ENCODE measurements around the gene SPAG9.
"Not testable (repeated sequence)": the region's sequence is repeated elsewhere in the genome, so short reads cannot be mapped to it uniquely, and the experiment has no call there.

Gene SPAG9

DNA sequence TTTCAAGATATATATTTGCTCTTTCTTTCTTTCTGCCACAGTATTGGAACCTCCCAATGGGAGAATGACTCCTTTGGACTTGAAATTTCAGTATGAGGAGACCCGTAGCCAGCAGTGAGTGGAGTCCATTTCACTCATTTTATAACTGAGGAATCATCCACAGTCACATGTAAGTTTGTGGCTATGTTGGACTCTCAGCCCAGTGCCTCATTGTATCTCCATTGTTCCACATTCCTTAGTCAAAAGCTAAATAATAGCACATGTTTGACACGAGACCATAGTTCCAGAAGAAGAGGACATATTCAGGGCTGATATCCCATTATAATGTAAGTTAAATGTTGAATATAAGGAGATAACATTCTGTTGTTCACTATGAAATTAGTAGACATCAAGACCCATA is 12.7 kb upstream of the SPAG9 start:
- DNase-seq (ENCODE audit: extremely low read depth, low read depth), result no peak
- TF ChIP-seq, protein P1, sequence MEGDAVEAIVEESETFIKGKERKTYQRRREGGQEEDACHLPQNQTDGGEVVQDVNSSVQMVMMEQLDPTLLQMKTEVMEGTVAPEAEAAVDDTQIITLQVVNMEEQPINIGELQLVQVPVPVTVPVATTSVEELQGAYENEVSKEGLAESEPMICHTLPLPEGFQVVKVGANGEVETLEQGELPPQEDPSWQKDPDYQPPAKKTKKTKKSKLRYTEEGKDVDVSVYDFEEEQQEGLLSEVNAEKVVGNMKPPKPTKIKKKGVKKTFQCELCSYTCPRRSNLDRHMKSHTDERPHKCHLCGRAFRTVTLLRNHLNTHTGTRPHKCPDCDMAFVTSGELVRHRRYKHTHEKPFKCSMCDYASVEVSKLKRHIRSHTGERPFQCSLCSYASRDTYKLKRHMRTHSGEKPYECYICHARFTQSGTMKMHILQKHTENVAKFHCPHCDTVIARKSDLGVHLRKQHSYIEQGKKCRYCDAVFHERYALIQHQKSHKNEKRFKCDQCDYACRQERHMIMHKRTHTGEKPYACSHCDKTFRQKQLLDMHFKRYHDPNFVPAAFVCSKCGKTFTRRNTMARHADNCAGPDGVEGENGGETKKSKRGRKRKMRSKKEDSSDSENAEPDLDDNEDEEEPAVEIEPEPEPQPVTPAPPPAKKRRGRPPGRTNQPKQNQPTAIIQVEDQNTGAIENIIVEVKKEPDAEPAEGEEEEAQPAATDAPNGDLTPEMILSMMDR (IDR thresholded peaks at IDR 0.05; ENCODE audit: low read depth, low read length, missing control alignments), result no peak
- no peak overlapping the region for H3K4me3 ChIP-seq (replicated peaks; ENCODE audit: low read depth, low read length)

DNA sequence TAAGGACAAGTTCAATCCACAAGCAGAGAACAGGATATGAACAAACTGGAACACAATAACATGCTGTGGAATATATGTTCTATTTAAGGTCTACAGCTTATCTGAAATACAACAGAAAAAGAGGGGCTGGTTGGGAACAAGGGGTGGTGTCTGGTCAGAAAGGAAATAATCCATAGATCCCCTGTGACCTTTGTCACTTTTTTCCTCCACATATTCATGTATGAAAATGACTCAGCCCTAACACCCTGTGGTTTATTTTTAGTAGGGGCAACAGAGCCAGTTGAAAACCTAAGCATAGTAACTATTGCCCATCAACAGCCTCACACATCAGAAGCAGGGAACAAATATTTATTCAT is 12.3 kb upstream of the SPAG9 start:
- TF ChIP-seq, protein P1 (IDR thresholded peaks at IDR 0.05; ENCODE audit: low read depth, low read length, missing control alignments), result no peak
- DNase-seq (ENCODE audit: extremely low read depth, low read depth), result no peak
- H3K4me3 ChIP-seq (replicated peaks; ENCODE audit: low read depth, low read length), result no peak overlapping the region

DNA sequence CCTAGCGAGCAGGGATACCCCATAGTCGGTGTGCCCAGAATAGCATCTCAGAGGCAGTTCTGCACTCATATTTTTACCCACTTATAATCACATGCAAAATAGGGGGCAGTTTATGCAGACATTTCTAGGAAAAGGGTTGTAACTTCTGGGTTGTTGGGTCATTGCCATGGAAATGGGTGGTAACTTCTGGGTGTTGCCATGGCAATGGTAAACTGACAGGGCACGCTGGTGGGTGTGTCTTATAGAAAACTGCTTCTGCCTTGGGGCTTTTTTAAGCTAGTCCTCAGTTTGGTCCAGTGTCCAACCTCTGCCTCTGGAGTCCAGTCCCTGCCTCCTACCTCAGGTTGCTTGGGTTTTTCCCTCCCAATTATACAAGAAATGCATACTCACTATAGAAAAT is 7.4 kb upstream of the SPAG9 start:
- H3K4me3 ChIP-seq (replicated peaks; ENCODE audit: low read depth, low read length), result no peak overlapping the region
- TF ChIP-seq, protein P1 (IDR thresholded peaks at IDR 0.05; ENCODE audit: low read depth, low read length, missing control alignments), result no peak
- no peak for DNase-seq (ENCODE audit: extremely low read depth, low read depth)

DNA sequence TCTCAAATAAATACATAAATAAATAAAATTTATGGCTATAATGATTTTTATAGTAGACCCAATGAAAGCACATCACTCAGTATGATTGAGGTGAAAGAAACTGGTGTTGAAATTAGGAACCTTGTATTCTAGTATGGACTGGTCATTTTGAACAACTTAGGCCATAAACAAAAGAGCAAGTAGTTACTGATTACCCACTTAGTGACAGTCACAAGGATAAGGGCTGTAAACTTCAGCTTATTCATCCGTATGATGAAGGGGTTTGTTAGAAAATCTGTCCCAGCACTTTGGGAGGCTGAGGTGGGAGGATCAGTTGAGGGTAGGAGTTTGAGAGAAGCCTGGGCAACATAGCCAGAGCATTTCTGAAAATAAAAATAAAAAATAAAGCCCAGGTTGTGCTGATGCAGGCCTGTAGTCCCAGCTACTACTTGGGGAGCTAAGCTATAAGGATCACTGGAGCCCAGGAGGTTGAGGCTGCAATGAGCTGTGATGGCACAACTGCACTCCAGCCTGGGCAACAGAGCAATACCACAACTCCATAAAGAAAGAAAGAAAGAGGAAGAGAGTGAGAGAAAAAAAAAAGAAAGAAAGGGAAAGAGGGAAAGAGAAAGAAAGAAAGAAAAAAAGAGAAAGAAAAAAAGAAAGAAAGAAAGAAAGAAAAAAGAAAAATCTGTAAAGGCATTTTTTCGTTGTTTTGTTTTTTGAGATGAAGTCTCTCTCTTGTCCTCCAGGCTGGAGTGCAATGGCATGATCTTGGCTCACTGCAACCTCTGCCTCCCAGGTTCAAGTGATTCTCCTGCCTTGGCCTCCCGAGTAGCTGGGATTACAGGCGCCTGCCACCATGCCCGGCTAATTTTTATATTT is 4.2 kb upstream of the SPAG9 start:
- no peak for DNase-seq (ENCODE audit: extremely low read depth, low read depth)
- no peak overlapping the region for H3K4me3 ChIP-seq (replicated peaks; ENCODE audit: low read depth, low read length)
- TF ChIP-seq, protein P1 (IDR thresholded peaks at IDR 0.05; ENCODE audit: low read depth, low read length, missing control alignments), result no peak

DNA sequence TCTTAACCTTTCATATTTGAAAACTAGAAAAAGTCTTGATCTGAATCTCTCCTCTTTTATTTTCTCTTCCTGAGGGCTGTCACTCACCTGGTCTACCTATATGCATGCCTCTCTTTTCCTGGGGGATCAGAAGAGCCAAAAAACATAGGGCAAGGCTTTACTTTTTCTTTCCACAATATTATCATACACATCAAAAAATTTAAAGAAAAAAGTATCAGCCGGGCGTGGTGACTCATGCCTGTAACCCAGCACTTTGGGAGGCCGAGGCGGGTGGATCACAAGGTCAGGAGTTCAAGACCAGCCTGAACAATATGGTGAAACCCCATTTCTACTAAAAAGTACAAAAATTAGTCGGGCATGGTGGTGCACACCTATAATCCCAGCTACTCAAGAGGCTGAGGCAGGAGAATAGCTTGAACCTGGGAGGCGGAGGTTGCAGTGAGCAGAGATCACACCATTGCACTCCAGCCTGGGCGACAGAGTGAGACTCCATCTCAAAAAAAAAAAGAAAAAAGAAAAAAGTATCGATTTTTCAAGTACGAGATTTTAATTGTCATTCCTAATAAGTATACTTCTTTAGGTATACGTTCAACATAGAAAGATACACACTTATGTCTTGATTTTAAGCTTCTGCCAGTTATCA is 1.9 kb upstream of the SPAG9 start:
- H3K4me3 ChIP-seq (replicated peaks; ENCODE audit: low read depth, low read length); DNase-seq (ENCODE audit: extremely low read depth, low read depth): not testable (repeated sequence)

DNA sequence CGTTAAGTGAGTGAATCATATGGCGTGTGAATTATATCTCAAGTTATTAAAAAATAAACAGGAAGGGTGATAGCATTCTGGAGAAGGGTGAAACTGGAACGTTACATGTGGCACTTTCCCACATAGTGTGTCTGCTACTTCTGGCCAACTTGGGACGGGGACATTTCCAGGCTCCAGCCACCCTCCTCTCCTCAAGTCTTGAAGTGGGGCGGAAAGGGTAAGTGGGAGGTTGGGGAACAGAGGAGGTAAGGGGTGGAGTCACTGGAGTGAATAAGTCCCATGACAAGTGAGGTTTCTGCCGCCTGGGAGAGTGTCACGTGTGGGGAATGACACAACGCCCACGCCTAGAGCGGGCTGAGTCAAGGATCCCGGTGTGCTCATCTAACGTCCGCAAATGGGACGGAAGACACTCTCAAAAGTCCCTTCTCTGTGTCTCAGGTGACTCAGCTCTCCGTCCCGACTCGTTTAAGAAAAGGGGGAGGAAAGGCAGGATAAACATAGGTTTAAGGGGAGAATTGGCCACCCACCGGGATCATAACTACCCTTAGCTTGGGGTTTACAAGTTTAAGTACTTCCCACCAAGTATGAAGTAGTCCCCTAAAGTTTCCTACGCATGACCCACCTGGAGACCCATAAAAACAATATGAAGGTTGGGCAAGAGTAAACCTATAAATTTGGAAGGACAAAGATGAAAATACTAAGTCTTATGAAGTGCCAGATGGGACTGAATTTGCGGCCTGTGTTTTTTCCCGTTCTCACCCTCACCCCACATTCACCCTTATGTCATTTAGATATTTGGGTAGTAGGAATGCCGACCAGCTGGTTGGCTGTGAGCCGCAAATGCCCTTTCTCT is 1.2 kb upstream of the SPAG9 start:
- TF ChIP-seq, protein P1 (IDR thresholded peaks at IDR 0.05; ENCODE audit: low read depth, low read length, missing control alignments), result no peak
- peak overlapping the region; percentile 47 for H3K4me3 ChIP-seq (replicated peaks; ENCODE audit: low read depth, low read length)
- peak; percentile 79 for DNase-seq (ENCODE audit: extremely low read depth, low read depth)

DNA sequence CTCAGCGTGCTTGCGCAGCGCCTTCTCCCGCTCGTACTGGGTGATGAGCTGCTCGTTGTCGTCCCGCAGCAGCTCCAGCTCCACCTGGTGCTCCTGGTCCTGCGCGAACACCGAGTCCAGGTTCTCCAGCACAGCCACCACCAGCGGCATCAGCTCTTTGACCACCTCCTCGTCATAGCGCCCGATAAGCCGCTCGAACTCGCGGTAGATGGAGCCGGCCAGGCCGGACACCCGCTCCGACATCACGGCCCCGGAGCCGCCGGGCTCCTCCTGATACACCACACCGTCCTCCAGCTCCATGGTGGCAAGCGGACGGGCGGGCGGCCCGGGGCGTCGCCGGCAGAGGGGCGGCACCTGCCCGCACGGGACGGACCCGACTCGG is 320 bp downstream of the SPAG9 start:
- peak overlapping the region; percentile 86 for H3K4me3 ChIP-seq (replicated peaks; ENCODE audit: low read depth, low read length)
- TF ChIP-seq, protein P1 (IDR thresholded peaks at IDR 0.05; ENCODE audit: low read depth, low read length, missing control alignments), result no peak
- no peak for DNase-seq (ENCODE audit: extremely low read depth, low read depth)

Measured in HFF-Myc (cell line).